Suppressor macrophage treated with lipopolysaccharide for 4 hours (primary cell): ENCODE measurements around the gene SCRN2.

Experiments used
- DNase-seq: peaks from one replicate; pipeline ENCODE4 v3.0.0-alpha.2; 2020

Gene SCRN2

DNA sequence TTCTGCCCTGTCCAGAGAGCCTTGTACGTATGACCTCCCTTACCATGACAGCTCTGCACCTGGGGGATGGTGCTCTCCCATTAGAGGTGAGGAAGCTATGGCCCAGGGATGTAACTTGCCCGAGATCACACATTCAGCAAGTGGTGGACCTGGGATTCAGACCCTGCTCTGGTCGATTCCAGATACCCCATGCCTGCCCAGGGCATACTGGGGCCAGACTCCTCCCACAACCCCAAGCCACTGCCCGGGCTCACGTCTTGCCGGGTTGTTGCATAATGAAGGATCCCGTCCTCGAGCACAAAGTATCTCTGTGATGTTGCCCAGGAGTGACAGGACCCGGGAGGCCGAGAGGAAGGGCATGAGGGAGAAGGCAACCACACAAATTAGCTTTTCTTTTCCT, 21.6 kb downstream of the SCRN2 start:
- no peak for DNase-seq

DNA sequence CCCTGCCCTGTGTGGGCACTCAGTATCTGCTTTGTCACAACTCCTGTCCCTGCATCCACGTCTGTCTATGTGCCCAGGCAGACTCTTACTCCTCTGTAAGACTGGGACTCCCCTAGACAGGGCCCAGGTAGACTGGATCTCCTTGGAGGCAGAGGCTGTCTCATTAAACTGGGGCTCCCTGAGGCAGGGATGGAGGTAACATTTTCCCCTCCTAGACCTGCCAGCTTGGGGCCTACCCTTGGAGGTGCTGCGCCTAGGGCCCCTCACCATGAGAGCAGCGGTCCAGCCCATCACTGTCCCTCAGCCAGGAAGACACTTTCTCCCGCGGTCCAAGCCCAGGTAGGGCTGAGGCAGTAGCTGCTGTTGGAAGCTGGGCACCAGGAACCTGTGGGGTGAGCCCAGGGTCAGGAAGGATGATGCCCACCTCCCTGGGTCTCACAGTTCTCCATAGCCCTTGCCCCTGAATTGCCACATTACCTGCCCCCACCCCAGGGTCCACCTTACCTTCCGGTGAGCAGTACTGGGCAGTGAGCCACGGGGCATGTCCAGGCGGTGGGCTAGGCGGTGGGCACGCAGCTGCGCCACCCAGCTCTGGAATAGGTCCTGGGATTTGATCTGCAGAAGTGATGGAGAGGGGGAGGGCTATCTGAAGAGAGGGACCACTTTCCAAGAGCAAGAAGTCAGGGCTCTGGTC, 22.9 kb downstream of the SCRN2 start:
- no peak for DNase-seq

DNA sequence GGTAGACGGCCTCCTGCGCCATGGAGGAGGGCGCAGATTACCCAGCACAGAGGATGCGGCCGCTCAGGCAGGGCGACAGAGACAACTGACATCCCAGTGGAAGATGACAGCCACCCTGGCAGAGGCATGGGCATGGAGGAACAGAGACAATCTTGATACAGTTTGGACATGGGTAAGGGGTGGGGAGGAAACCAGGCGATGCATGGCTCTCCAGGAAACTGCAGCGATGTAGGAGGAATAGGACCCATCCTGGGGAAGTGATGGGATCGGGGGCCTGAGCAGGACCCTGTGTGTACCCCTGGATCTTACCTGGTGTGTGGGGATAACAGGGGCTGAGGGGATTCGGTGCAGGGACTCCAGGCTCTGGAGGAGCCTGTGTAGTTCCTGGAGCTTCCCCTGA, 24.1 kb downstream of the SCRN2 start:
- DNase-seq = no peak

DNA sequence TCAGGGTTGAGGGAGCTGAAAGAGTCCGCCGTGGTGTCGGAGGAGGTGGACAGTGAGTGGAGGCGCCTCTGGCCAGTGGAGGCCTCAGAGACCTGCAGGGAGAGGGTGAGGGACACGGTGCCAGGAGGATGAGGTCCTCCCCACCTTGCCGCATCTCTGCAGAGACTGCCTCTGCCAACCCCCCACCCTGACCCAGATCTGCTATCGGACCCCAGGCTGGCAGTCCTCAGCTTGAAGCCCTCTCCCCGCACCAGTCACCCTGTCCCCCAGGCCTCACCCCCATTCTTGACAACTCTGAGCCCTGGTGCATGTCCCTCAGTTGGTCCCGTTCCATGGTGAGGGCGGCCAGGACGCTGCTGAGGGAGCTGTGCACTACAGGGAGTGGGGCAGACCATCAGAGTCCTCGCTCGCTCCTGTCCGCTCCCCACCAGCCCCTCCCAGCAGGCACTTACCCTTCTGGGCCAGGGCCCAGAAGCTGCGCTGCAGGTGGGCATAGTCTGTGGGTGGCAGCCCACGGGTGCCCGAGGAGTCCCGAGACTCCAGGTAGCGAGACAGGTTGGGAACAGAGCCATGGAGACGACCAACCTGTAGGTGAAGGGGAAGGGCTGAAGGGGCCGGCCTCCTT, 24.9 kb downstream of the SCRN2 start:
- no peak for DNase-seq

DNA sequence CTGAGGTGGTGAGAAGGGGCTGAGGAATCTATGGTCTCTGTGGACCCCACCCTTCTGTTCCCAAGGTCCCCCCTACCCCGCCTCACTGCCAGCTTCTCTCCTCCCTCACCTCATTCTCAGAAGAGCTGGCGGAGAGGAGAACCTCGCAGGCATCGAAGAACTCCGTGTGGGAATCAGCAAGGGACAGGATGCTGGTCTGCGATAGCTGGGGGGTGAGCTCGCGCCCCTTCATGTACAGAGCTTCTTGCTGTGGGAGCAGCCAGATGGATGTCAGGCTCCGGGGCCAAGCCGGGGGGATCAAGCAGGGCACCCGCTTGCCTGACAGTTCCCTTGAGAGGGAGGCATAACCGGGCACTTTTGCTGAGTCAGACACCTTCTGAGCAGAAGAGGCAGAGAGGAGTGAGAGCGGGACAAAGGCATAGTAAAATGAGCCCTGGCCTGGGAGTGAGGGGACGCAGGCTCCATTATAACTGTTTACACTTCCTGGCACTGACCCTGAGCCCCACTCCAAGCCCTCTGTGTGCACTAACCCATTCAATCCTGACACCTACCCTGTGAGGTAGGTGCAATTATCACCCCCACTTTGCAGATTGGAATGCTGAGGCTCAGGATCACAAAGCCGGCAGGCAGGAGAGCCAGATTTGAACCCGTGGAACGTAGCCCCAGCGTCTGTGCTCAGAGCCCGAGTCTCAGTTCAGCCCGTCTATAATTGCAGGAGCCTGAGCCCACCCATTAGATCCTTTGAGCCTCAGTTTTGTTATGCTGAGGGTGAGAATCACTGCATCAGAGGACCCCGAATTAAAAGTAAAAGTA, 25.8 kb downstream of the SCRN2 start:
- no peak for DNase-seq

DNA sequence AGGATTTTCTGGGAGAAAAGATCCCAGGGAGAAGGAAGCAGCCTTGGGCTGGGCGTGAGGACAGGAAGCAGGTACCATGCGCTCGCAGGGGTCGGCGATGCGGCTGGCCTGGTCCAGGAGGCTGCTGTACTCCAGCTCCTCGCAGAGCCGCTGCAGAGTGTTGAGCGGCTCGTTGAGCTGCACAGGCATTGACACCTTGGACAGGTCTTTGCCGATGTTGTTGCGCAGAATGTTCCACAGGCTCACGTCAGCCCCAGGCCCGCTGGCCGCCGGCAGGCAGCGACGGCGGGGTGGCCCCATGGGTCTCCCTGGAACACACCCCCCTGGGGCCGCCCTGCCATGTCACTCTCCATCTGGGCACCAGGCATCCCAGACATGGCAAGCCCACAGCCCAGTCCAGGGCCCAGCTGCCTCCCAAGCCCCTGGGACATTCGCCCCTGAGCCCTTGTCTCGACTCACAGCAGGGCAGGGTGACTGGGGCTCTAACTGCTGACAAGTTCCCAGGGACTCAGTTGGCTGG, 27.5 kb downstream of the SCRN2 start:
- DNase-seq = no peak

DNA sequence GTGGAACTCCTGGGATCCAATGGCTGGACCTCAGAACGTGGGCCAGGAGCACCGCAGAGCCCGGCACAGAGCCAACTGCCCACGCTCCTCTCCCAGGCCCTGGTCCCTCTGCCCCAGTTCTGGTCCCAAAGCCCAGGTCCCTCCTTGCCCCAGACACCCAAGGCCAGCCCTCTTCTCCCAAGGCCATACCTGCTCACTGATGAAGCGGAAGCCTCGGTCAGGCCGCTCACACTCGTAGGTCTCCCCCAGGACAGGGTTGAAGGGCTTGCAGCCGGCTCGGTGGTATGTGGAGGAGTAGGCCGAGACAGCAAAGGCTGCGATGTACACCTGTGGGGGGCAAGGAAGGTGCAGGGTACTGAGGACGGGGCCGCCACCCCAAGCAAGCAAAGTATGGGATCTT, 28.0 kb downstream of the SCRN2 start:
- DNase-seq = no peak

DNA sequence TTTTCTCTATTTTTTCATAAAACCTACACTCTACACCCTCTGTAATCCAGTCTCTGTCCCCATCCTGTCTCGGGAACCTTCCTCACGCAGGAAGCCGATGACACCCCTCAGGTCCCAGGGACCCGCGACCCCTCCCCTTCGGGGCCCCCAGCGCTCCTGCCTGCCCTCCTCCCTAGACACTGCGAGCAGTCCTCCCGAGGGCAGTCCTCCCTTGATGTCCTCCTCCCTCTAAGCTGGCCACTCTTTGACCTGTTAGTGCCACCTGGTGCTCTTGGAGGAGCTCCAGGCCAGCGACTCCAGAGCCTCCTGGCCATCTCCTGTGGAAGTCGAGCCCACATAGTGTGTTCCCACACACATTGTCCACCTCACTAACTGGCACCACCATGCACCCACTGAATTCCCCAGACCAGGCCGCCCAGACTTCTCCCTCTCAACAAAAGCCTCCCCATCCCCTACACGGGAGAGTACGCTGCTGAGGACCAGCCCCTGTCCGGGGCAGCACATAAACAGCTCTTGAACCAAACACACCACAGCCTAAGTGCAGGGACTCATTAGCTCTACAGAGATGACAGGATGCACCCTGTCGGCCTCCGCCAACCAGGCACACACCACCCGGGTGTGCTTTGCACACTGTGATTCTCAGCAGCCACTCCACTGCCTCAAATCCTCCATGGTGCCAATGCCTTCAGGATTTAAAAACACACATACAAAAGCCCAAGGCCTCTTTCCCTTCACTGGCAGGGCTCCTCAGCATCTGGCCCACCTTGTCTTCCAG, 28.7 kb downstream of the SCRN2 start:
- DNase-seq = no peak

DNA sequence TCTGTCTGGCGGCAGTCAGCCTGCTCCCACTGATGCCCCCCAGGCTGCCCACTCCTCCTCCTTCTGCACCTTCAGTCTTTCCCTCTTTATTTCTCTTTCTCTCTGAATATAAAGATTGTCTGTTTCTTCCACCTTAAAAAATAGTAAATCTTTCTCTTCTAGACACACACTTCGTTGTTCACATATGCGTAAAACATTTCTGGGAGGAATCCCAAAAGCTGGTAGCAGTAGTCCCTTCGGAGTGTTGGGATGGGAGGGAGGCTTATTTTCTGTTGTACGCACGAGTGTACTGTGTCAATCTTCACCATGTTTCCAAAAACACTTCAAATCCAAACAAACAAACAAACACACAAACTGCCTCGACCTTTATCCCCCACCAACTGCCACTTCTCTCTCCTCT, 29.4 kb downstream of the SCRN2 start:
- no peak for DNase-seq

DNA sequence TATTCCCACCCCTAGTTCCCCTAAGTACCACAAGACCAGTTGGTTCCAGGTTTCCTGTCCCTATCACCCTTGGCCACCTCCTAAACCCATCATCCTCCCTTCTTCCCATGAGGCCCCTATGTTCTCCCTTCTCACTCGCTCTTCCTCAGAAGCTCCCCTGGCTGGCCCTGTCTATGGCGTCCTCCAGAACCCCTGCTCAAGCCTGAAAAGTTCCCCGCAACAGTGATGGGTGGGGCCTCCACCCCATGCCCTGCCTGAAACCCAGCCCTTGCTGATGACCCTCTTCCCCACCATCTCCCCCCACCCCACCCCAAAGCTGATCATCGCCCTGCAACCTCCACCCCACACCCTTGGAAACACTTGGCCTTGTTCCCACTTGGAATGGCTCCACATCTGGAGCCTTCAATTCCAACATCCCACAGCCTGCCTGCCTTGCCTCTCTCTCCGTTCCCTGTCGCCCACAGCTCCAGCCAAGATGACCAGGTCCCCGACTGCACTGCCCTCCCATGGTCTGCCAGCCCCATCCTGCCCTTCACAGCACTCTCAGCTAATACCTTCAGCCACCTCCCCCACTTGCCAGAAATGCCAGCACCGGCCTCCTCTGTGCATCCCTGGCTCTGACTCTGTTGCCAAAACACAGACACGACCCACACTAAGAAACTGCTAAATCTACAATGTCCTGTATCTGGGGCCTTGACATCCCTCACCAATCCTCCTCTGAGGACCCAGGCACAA, 30.0 kb downstream of the SCRN2 start:
- DNase-seq = no peak

DNA sequence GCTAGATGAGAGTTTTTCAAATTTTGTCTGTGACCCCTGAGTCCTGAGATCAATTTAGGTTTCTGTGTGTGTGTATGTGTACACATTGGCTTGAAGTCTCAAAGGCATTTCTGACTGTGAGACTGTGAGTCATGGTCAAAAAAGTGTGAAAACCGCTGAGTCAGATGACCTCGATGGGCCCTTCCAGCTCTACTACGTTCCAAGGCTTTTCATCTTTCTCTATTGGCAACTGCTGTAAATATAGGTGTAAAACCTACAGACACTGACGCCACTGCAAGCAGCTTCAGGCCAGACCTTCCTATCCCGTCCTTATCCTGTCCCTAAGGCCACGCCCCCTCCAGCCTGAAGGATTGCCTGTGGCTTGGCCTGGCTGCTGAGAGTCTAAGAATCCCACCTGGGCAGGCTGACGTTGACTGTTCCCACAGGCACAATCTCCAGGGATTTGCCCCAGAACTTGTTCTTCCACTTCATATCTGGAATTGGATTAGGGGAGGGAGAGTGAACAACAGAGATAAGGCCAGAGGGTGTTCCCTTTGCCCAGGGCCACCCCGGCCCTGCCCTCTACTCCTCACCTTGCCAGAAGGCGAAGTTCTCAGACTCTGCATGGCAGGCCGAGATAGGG, 30.8 kb downstream of the SCRN2 start:
- no peak for DNase-seq

DNA sequence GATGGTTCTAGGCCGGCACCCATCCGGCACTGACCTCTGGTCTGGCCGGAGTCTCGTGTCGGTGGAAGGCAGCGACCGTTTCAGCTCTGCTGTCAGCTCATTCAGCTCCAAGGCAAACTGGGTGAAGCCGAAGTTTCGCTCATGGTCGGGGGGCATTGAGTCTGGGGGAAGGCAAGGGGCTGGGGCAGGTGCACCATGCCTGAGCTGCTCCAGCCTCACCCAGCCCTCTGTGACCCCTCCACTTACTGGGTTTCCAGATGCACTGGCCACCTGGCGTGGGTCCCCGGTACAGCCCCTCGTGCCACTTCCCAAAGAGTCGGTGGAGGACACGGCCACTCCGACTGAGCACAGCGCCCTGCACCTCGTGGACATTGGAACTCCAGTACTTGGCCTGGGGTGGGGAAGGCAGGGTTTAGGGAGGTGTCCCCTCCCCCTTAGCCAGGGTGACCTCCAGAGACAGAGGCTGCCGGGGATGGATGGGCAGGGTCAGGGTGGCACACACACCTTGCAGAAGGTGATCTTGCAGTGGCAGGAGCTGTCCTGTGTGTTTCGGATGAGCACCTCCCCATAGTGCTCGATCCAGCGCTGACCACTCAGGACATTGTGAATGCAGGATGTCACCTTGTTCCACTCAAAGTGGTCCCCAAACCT, 32.1 kb downstream of the SCRN2 start:
- no peak for DNase-seq

DNA sequence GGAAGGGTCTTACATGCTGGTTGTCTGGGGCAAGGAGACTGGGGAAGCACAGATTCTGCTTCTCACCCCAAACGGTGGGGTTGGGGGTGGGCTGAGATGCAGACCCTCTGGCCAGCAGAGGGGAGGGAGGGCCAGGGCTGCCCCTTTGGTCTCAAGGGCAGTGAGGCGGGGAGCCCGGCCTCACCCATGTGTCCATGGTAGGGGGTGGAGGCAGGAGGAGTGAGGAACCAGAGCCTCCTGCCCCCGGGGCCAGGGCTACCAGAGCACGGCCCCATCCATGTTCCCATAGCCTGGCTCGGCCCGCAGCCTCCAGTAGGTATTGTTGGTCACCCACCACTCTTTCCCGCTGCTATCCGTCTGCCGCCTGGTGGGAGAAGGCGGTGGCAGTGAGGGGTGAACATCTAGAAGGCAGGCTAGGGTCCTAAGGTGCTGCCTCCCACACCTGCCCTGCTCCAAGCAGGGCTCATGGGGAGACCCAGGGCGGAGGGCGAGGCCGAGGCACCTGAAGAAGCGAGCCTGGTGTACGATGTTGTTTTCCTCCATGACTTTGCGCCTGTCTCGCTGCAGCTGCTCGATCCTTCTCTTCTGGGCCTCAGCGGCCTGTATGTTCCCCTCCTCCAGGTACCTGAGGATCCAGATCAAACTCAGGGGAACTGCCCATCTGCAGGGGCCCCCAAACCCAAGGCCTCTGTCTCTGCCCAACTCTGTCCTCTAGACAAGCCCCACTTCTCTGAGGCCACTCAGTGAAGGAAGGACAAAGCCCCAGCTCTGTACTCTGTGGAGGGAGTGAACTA, 32.8 kb downstream of the SCRN2 start:
- DNase-seq = no peak

DNA sequence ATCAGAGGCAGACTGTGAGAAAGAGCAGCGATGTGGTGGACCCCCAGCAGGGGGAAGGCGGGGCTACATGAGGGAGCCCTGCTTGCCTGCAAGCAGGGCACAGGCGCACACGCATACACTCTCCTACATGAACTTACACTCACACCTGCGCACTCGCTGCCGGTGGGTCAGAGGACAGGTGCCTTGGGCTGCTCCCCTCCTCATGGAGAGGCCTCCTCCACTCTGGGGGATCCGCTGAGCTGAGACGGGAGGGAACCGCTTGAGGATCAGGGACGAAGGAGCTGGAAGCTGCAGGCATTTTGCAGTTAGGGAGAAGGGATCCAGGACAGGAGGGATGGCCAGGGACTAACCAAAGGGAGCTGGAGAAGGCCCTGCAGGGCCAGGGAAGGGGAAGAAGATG, 33.7 kb downstream of the SCRN2 start:
- DNase-seq = no peak

DNA sequence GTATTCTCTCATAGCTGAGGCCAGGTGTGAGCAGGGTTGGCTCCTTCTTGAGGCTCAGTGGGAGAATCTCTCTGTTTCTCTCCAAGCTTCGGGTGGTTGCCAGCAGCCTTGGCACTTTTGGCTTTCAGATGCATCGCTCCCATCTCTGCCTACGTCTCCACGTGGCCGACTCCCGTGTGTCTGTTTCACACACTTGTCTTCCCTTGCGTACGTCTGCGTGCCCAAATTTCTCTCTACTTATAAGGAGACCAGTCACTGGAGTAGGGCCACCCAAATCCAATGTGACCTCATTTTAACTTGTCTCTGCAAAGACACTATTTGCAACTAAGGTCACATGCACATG, 34.2 kb downstream of the SCRN2 start:
- DNase-seq = no peak

DNA sequence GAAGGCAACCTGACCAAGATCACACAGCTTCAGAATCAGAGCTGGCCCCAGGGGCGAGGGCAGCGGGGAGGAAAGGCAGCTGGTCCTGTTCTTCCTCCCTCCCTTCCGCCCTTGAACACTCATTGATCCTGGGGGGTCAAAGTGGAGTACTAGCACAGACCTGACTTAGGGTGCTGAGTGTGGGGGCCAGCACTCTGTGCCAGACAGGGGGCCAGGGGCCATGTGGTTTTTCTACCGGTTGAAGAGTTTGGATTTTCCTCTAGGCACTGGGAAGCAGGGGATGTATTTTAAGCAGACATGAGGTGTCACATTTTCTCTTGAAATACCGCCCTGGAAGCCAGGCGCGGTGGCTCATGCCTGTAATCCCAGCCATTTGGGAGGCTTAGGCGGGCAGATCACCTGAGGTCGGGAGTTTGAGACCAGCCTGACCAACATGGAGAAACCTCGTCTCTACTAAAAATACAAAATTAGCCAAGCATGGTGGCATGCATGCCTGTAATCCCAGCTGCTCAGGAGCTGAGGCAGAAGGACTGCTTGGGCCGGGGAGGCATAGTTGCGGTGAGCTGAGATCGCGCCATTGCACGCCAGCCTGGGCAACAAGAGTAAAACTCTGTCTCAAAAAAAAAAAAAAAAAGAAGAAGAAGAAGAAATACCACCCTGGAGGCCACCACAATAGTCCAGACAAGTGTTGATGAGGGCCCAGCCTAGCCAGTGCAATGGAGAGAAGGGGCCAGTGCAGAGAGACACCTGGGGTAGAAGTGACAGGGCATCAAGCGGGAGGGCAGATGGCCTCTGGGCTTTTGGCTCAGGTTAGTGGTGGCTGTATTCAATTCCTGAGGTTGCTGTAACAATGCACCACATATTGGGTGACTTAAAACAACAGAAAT, 34.8 kb downstream of the SCRN2 start:
- DNase-seq = no peak

DNA sequence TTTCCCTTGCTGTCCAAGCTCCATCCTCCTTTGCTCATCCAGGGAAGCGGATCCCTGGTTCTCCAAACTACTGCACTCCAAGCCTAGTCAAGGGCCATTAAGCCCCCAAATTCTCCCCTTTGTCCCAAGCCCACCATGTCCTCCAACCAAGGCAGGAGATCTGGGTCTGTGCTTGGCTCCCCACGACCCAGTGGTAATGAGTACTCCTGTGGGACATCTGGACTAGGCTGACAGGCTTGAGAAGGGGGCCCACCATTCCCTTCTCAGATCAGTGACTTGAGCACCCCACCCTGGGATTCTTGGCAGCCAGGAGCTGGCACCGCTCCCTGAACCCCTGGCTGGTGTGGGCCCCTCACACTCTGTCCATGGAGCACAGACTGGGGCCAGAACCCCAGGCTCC, 36.6 kb downstream of the SCRN2 start:
- DNase-seq = no peak

DNA sequence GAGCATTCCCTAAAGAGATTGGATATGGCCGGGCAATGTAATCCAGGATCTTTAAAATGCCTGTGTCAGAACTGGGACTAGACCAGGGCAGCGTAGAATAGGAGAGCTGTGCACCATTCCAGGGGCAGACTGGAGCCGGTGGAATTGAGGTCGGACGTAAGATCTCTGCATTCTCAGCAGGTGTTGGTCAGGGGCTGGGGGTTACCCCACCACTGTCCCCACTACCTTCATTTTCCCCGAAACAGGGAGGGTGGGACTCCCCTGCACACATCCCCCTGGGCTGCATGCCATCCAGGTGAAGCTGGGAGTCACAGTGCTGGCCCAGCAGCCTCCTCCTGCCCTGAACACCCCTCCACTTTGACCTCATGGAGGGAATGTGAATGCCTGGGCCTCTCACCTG, 37.3 kb downstream of the SCRN2 start:
- DNase-seq = no peak

DNA sequence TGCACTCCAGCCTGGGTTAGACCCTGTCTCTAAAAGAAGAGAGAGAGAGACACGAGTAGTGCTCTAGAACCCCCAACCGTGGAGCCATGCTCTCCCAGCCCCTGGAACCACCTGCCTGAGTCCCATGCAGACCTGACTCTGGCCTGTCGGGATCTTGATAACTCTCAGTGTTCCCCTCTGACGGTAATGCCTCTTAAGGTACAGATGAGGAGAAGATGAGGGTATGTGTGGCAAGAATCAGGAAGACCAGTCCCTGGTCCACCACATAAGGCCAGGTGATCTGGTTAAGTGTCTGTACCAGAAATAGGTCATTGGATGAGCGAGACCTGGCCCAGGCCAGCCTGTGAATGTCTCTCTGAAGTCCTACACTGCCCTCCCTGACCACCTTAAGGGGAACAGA, 37.9 kb downstream of the SCRN2 start:
- no peak for DNase-seq
